Mesodermal cell (in vitro differentiated cells): ENCODE results near the gene COL6A5.
"Not testable (repeated sequence)": the region's sequence is repeated elsewhere in the genome, so short reads cannot be mapped to it uniquely, and the experiment has no call there.

Experiments used
- H3K27ac ChIP-seq: 2 replicates; pipeline ENCODE4 v1.7.0; 2013; ENCODE audit warnings: mild to moderate bottlenecking, low read depth, low read length, moderate library complexity; ENCODE audit not compliant: severe bottlenecking
- H3K36me3 ChIP-seq: 2 replicates; pipeline ENCODE4 v1.7.1; 2013; ENCODE audit warnings: mild to moderate bottlenecking, low read length, moderate library complexity; ENCODE audit not compliant: control insufficient read depth, insufficient read depth
- H3K4me1 ChIP-seq: one replicate; pipeline ENCODE4 v1.7.1; 2013; ENCODE audit warnings: mild to moderate bottlenecking, low read length; ENCODE audit not compliant: insufficient read depth, control insufficient read depth, poor library complexity, severe bottlenecking
- H3K4me3 ChIP-seq: 2 replicates; pipeline ENCODE4 v1.7.0; 2013; ENCODE audit warnings: low read length, control low read depth, mild to moderate bottlenecking; ENCODE audit not compliant: insufficient read depth, poor library complexity, severe bottlenecking; ENCODE audit errors: extremely low read depth
- H3K9me3 ChIP-seq: 2 replicates; pipeline ENCODE4 v1.7.1; 2013; ENCODE audit warnings: mild to moderate bottlenecking, low read length, moderate library complexity; ENCODE audit not compliant: control insufficient read depth
- WGBS, 2 experiments: methylation state at CpG; one replicate each; pipeline ENCODE4 v1.1.5; 2013; ENCODE audit warnings: missing lambda C conversion rate in 2 of 2; ENCODE audit not compliant: insufficient coverage in 2 of 2; 5-methylcytosine and 5-hydroxymethylcytosine counted together

The COL6A5 gene

GRCh38 chr3:130348258-130348657 is 2.8 kb downstream of the COL6A5 start:
- not testable (repeated sequence) for H3K9me3 ChIP-seq, H3K4me1 ChIP-seq, H3K4me3 ChIP-seq, H3K27ac ChIP-seq, H3K36me3 ChIP-seq
- 80% methylated on average over 1 of the region's 2 CpGs; no CpG with 5 or more reads in 1 of the 2 experiments for WGBS, 2 experiments

GRCh38 chr3:130354430-130354829 is 9.0 kb downstream of the COL6A5 start:
- 89 to 94% methylated on average over 3 to 5 of the region's 5 CpGs for WGBS, 2 experiments

GRCh38 chr3:130374033-130374432 is 28.6 kb downstream of the COL6A5 start:
- H3K4me1 ChIP-seq: peaks cover 5% of the 10 kb centered on the region
- H3K36me3 ChIP-seq: no peaks in the 10 kb centered on the region
- WGBS, 2 experiments: 80% methylated on average over 1 of the region's 3 CpGs; no CpG with 5 or more reads in 1 of the 2 experiments
- no peak overlapping the region for H3K27ac ChIP-seq
- no peak overlapping the region for H3K4me3 ChIP-seq
- H3K9me3 ChIP-seq: no peaks in the 10 kb centered on the region

More at GRCh38 chr3:130354430-130354829, 9.0 kb downstream of the COL6A5 start:
- H3K9me3 ChIP-seq: no peaks in the 10 kb centered on the region
- no peak overlapping the region for H3K4me3 ChIP-seq
- H3K4me1 ChIP-seq: no peaks in the 10 kb centered on the region
- H3K36me3 ChIP-seq: no peaks in the 10 kb centered on the region
- H3K27ac ChIP-seq: no peak overlapping the region

- no peak overlapping the region for H3K4me3 ChIP-seq
- H3K36me3 ChIP-seq: no peaks in the 10 kb centered on the region
- H3K9me3 ChIP-seq: no peaks in the 10 kb centered on the region
- H3K4me1 ChIP-seq: peaks cover 11% of the 10 kb centered on the region
- 91 to 100% methylated on average over 1 of the region's 1 CpG for WGBS, 2 experiments
- H3K27ac ChIP-seq: no peak overlapping the region
Observed at GRCh38 chr3:130374908-130375307, 29.4 kb downstream of the COL6A5 start.

- H3K27ac ChIP-seq: no peak overlapping the region
- no peaks in the 10 kb centered on the region for H3K9me3 ChIP-seq
- H3K4me1 ChIP-seq: peaks cover 11% of the 10 kb centered on the region
- H3K36me3 ChIP-seq: no peaks in the 10 kb centered on the region
- no peak overlapping the region for H3K4me3 ChIP-seq
- 100% methylated on average over 1 of the region's 1 CpG for WGBS, 2 experiments
Observed at GRCh38 chr3:130377960-130378676, 32.6 kb downstream of the COL6A5 start.

- H3K27ac ChIP-seq: no peak overlapping the region
- 82 to 95% methylated on average over 6 to 7 of the region's 7 CpGs for WGBS, 2 experiments
- H3K36me3 ChIP-seq: no peaks in the 10 kb centered on the region
- no peaks in the 10 kb centered on the region for H3K9me3 ChIP-seq
- H3K4me3 ChIP-seq: no peak overlapping the region
- peaks cover 11% of the 10 kb centered on the region for H3K4me1 ChIP-seq
Observed at GRCh38 chr3:130378677-130379191, 33.3 kb downstream of the COL6A5 start.

GRCh38 chr3:130379274-130379673 is 33.8 kb downstream of the COL6A5 start:
- WGBS, 2 experiments: 100% methylated on average over 1 to 2 of the region's 6 CpGs
- peaks cover 11% of the 10 kb centered on the region for H3K4me1 ChIP-seq
- H3K4me3 ChIP-seq: no peak overlapping the region
- no peaks in the 10 kb centered on the region for H3K36me3 ChIP-seq
- no peak overlapping the region for H3K27ac ChIP-seq
- no peaks in the 10 kb centered on the region for H3K9me3 ChIP-seq

GRCh38 chr3:130380398-130380797 is 34.9 kb downstream of the COL6A5 start:
- no peaks in the 10 kb centered on the region for H3K9me3 ChIP-seq
- H3K4me3 ChIP-seq: no peak overlapping the region
- no peak overlapping the region for H3K27ac ChIP-seq
- no peaks in the 10 kb centered on the region for H3K36me3 ChIP-seq
- peaks cover 11% of the 10 kb centered on the region for H3K4me1 ChIP-seq

GRCh38 chr3:130383424-130383823 is 38.0 kb downstream of the COL6A5 start:
- no CpG with 5 or more reads among the region's 3 CpGs for WGBS, 2 experiments
- H3K9me3 ChIP-seq: no peaks in the 10 kb centered on the region

GRCh38 chr3:130384476-130385025 is 39.1 kb downstream of the COL6A5 start:
- Histone ChIP-seq H3K27ac (no peak overlapping the region), H3K4me1 (peaks cover 9% of the 10 kb centered on the region), H3K9me3 (no peaks in the 10 kb centered on the region), H3K4me3 (no peak overlapping the region), H3K36me3 (no peaks in the 10 kb centered on the region)
- no CpG with 5 or more reads among the region's 3 CpGs for WGBS, 2 experiments

More at GRCh38 chr3:130383424-130383823, 38.0 kb downstream of the COL6A5 start:
- Histone ChIP-seq H3K4me1 (peaks cover 19% of the 10 kb centered on the region), H3K27ac (no peak overlapping the region), H3K36me3 (no peaks in the 10 kb centered on the region), H3K4me3 (no peak overlapping the region)
